Breast epithelium (tissue), 3 donors: ENCODE results near the gene TFPI.

ENCODE experiments used
- POLR2AphosphoS5 ChIP-seq, 3 donors: sonication (generic); formaldehyde crosslinking; IDR thresholded peaks; one replicate each; pipeline ENCODE4 v1.6.1; 2017; ENCODE audit warnings: antibody characterized with exemption in 3 of 3
- TF ChIP-seq, protein P1 (sequence below), 3 donors: fragments of 450-650 bp; IDR thresholded peaks; one replicate each; pipeline ENCODE4 v1.5.1; 2016 to 2017; ENCODE audit warnings: antibody characterized with exemption in 3 of 3, mild to moderate bottlenecking in 3 of 3, moderate library complexity in 3 of 3

DNA sequence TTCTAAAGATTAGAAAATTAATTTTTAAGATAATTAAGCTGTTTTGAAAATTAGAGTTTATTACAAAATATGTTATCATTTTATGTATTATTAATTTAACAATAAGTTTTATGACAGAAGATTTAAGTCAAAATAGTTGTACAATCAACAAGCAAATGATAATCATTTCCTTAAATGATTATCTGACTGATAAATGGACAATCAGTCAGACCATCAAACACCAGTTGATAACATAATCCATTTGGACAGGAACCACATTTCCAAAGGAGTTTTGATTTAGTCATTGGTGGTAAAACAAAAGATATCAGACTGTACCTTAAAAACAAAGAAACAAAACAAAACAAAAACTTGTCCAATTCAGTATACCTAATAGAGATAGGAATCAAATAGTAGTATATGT is 1.9 kb downstream of the TFPI start:
- TF ChIP-seq, protein P1, sequence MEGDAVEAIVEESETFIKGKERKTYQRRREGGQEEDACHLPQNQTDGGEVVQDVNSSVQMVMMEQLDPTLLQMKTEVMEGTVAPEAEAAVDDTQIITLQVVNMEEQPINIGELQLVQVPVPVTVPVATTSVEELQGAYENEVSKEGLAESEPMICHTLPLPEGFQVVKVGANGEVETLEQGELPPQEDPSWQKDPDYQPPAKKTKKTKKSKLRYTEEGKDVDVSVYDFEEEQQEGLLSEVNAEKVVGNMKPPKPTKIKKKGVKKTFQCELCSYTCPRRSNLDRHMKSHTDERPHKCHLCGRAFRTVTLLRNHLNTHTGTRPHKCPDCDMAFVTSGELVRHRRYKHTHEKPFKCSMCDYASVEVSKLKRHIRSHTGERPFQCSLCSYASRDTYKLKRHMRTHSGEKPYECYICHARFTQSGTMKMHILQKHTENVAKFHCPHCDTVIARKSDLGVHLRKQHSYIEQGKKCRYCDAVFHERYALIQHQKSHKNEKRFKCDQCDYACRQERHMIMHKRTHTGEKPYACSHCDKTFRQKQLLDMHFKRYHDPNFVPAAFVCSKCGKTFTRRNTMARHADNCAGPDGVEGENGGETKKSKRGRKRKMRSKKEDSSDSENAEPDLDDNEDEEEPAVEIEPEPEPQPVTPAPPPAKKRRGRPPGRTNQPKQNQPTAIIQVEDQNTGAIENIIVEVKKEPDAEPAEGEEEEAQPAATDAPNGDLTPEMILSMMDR (IDR thresholded peaks at IDR 0.05): no peak
- TF ChIP-seq POLR2AphosphoS5 (IDR thresholded peaks at IDR 0.05): no peak
